Thoracic aorta (tissue), 2 donors: ENCODE data around the gene GDNF. TPM values are rescaled to one million over a fixed set of nuclear protein-coding genes. Genes with fewer than 3 reads are reported as not detected.

Source experiments
- ATAC-seq: fragments of 150-250 bp; one replicate; pipeline ENCODE4 v1.8.0; 2017; ENCODE audit warnings: low read depth; ENCODE audit not compliant: insufficient number of reproducible peaks, low FRiP score
- DNase-seq: peaks from one replicate; pipeline ENCODE4 v3.0.0-alpha.2; 2020; ENCODE audit warnings: low spot score
- H3K27ac ChIP-seq, 2 donors: fragments of 200-600 bp; sonication (generic); 1 replicate in 1 of 2; 2 replicates in 1 of 2; pipeline ENCODE4 v1.5.1; 2016; ENCODE audit warnings: mild to moderate bottlenecking in 2 of 2, moderate library complexity in 2 of 2
- H3K27me3 ChIP-seq: fragments of 200-600 bp; sonication (generic); replicated peaks from 2 replicates; pipeline ENCODE4 v1.6.0; 2016; ENCODE audit warnings: mild to moderate bottlenecking; ENCODE audit not compliant: insufficient read depth
- H3K36me3 ChIP-seq: fragments of 200-600 bp; sonication (generic); one replicate; pipeline ENCODE4 v1.5.1; 2016
- H3K4me1 ChIP-seq, 2 donors: fragments of 200-600 bp; sonication (generic); 1 replicate in 1 of 2; 2 replicates in 1 of 2; pipeline versions ENCODE4 v1.5.1 to v1.6.0; 2016; ENCODE audit warnings: low read depth in 2 of 2, mild to moderate bottlenecking in 1 of 2; ENCODE audit not compliant: control insufficient read depth in 1 of 2
- H3K4me3 ChIP-seq: fragments of 200-600 bp; sonication (generic); 2 replicates; pipeline ENCODE4 v1.5.1; 2016; ENCODE audit warnings: mild to moderate bottlenecking
- H3K9me3 ChIP-seq: fragments of 200-600 bp; sonication (generic); 2 replicates; pipeline ENCODE4 v1.5.1; 2016
- CTCF ChIP-seq: fragments of 200-600 bp; sonication (generic); IDR thresholded peaks from one replicate; pipeline ENCODE4 v1.5.1; 2019; ENCODE audit warnings: antibody characterized with exemption
- total RNA-seq, 2 donors: library from RNA; depleted of rRNA; stranded (reverse); fragments of >200 nt; gene quantifications; one replicate each; pipeline versions ENCODE4 v1.1.0 to v1.2.3, GENCODE V29; 2016

GDNF gene
- total RNA-seq, 2 donors from 2014 or later: 1.3 TPM; not detected in 1

DNA sequence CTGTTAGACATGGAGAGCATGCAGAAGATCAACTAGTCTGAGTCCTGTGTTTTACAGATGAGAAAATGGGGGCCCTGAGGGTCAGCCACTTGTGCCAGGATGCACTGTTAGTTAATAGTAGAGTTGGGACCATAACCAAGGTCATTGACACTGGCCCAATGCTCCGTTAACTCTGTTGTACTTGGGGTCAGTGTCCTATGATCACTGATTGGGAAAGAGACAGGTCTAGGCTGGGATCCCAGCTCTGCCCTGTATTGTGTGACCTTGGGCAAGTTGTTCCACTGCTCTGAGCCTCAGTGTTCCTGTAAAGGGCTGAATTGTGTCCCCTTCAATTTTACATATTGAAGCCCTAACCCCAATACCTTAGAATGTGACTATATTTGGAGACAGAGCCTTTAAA is 70.0 kb downstream of the GDNF start:
- DNase-seq (no peak), ATAC-seq (no peak)
- Histone ChIP-seq H3K9me3 (no peaks in the 10 kb centered on the region), H3K36me3 (no peaks in the 10 kb centered on the region), H3K4me1 (no peaks in the 10 kb centered on the region), H3K27me3 (no peaks in the 10 kb centered on the region), H3K27ac (no peak overlapping the region), H3K4me3 (no peak overlapping the region)
- no peak for TF ChIP-seq CTCF

GRCh38 chr5:37769108-37769507 is 70.7 kb downstream of the GDNF start:
- no peak overlapping the region for H3K27ac ChIP-seq
- H3K36me3 ChIP-seq: no peaks in the 10 kb centered on the region
- H3K27me3 ChIP-seq: no peaks in the 10 kb centered on the region
- no peaks in the 10 kb centered on the region for H3K9me3 ChIP-seq
- ATAC-seq (no peak), DNase-seq (no peak)
- H3K4me1 ChIP-seq: no peaks in the 10 kb centered on the region
- no peak for TF ChIP-seq CTCF
- H3K4me3 ChIP-seq: no peak overlapping the region

DNA sequence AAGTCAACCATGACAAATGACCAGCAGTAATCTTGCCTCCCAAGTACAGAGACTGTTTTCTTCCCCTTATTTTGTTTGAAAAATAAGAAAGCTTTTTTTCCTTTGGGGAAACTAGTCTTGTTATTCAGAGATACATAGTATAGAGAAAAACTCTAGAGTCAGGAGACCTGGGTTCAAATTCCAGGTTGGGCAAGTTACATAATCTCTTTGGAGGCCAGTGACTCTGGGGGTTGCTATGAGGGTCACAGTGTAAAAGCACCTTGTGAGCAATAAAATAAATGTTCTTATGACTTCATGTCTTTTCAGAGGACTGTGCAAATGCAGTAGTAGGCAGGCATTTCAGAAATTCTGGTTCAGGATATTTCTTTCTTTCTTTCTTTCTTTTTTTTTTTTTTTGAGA is 71.5 kb downstream of the GDNF start:
- no peaks in the 10 kb centered on the region for H3K9me3 ChIP-seq
- no peaks in the 10 kb centered on the region for H3K4me1 ChIP-seq
- no peak overlapping the region for H3K27ac ChIP-seq
- no peaks in the 10 kb centered on the region for H3K27me3 ChIP-seq
- H3K36me3 ChIP-seq: no peaks in the 10 kb centered on the region
- DNase-seq (no peak), ATAC-seq (no peak)
- no peak for TF ChIP-seq CTCF
- no peak overlapping the region for H3K4me3 ChIP-seq

- DNase-seq (no peak), ATAC-seq (no peak)
- no peaks in the 10 kb centered on the region for H3K36me3 ChIP-seq
- no peaks in the 10 kb centered on the region for H3K4me1 ChIP-seq
- H3K9me3 ChIP-seq: no peaks in the 10 kb centered on the region
- H3K4me3 ChIP-seq: no peak overlapping the region
- H3K27me3 ChIP-seq: no peaks in the 10 kb centered on the region
- TF ChIP-seq CTCF: no peak
- H3K27ac ChIP-seq: no peak overlapping the region
These were observed 71.9 kb downstream of the GDNF start for GRCh38 chr5:37767961-37768360.

- Histone ChIP-seq H3K4me3 (no peak overlapping the region), H3K9me3 (no peaks in the 10 kb centered on the region), H3K36me3 (no peaks in the 10 kb centered on the region), H3K27me3 (no peaks in the 10 kb centered on the region), H3K27ac (no peak overlapping the region), H3K4me1 (no peaks in the 10 kb centered on the region)
- no peak for TF ChIP-seq CTCF
- ATAC-seq (no peak), DNase-seq (no peak)
These were observed 72.6 kb downstream of the GDNF start for GRCh38 chr5:37767251-37767650.
